GM19463 (cell line): Measurements from ENCODE around the gene KRTAP19-5.
"Not testable (repeated sequence)": the region's sequence is repeated elsewhere in the genome, so short reads cannot be mapped to it uniquely, and the experiment has no call there.

ENCODE experiments used
- ATAC-seq: cut with Tn5 transposase; IDR thresholded peaks from one replicate; pipeline ENCODE4 v1.9.1; 2021; ENCODE audit warnings: mild to moderate bottlenecking, moderate library complexity; ENCODE audit not compliant: unreplicated experiment

Gene KRTAP19-5

GRCh38 chr21:30502041-30502440 is at the start of gene KRTAP19-5:
Gene KRTAP19-5, minus strand, starts transcription at chr21:30502141. Its CDS starts 51 bp downstream, at chr21:30502090.
- ATAC-seq = no peak

GRCh38 chr21:30541764-30542163 is 39.8 kb upstream of the KRTAP19-5 start, which contains the start of gene KRTAP19-6:
Gene KRTAP19-6, minus strand, starts transcription at chr21:30541864. Its CDS starts 31 bp downstream, at chr21:30541833.
- ATAC-seq = no peak

- ATAC-seq = no peak
Observed at GRCh38 chr21:30518876-30519275, 16.9 kb upstream of the KRTAP19-5 start.

- ATAC-seq = no peak
Observed at GRCh38 chr21:30515681-30516080, 13.7 kb upstream of the KRTAP19-5 start.

GRCh38 chr21:30505621-30506205 is 3.8 kb upstream of the KRTAP19-5 start:
- not testable (repeated sequence) for ATAC-seq

- no peak for ATAC-seq
Observed at GRCh38 chr21:30497065-30497464, 4.9 kb downstream of the KRTAP19-5 start, which contains the start of gene KRTAP19-4. Gene KRTAP19-4, minus strand, starts transcription at chr21:30497165. Its CDS starts 55 bp downstream, at chr21:30497110.

GRCh38 chr21:30491963-30492428 is 9.9 kb downstream of the KRTAP19-5 start, which contains the start of gene KRTAP19-3:
Gene KRTAP19-3, minus strand, starts transcription at chr21:30492013. Its CDS starts 56 bp downstream, at chr21:30491957.
- no peak for ATAC-seq

GRCh38 chr21:30487336-30487735 is 14.6 kb downstream of the KRTAP19-5 start, which contains the start of gene KRTAP19-2:
Gene KRTAP19-2, minus strand, starts transcription at chr21:30487436. Its CDS starts 88 bp downstream, at chr21:30487348.
- no peak for ATAC-seq

- no peak for ATAC-seq
Observed at GRCh38 chr21:30486180-30486579, 15.8 kb downstream of the KRTAP19-5 start.

- ATAC-seq = no peak
Observed at GRCh38 chr21:30482130-30482529, 19.8 kb downstream of the KRTAP19-5 start.

GRCh38 chr21:30480145-30480544 is 21.8 kb downstream of the KRTAP19-5 start, which contains the start of gene KRTAP19-1:
Gene KRTAP19-1, minus strand, starts transcription at chr21:30480367. Its CDS starts 50 bp downstream, at chr21:30480317.
- no peak for ATAC-seq

- no peak for ATAC-seq
Observed at GRCh38 chr21:30479259-30479658, 22.7 kb downstream of the KRTAP19-5 start.

- ATAC-seq = no peak
Observed at GRCh38 chr21:30478004-30478403, 23.9 kb downstream of the KRTAP19-5 start.

- no peak for ATAC-seq
Observed at GRCh38 chr21:30468900-30469714, 32.8 kb downstream of the KRTAP19-5 start.

GRCh38 chr21:30463713-30464112 is 38.2 kb downstream of the KRTAP19-5 start:
- ATAC-seq = no peak
